Measurements from ENCODE around the gene GPC3. TPM values are rescaled to one million over a fixed set of nuclear protein-coding genes. Genes with fewer than 3 reads are reported as not detected.

The GPC3 gene
- total and polyA plus RNA-seq, 2 experiments from 2014 or later = 36.8 to 60.1 TPM

GRCh38 chrX:133865761-133866471 lies 119.5 kb downstream of the GPC3 start:
- Histone ChIP-seq H4K20me1 (replicated peaks; ENCODE audit: insufficient read depth) (no peaks in the 10 kb centered on the region), H3K4me2 (peak overlapping the region; percentile 4; the same call in 1 of the 2 replicates), H3K4me3 (no peak overlapping the region), H3F3A (replicated peaks; ENCODE audit: low read depth) (no peaks in the 10 kb centered on the region), H3K79me2 (replicated peaks; ENCODE audit: insufficient read depth) (no peaks in the 10 kb centered on the region), H2AFZ (no peak overlapping the region), H3K27me3 (ENCODE audit: insufficient read depth) (no peaks in the 10 kb centered on the region), H3K27ac (ENCODE audit: low read depth) (no peak overlapping the region), H3K4me1 (ENCODE audit: insufficient read depth) (no peaks in the 10 kb centered on the region), H3K9me2 (ENCODE audit: insufficient read depth) (no peaks in the 10 kb centered on the region), H3K36me3 (ENCODE audit: insufficient read depth) (no peaks in the 10 kb centered on the region)
- TF ChIP-seq ZNF114 (CRISPR knock-in tag; IDR thresholded peaks at IDR 0.05) = no peak
- no peak for TF ChIP-seq CTCF (conservative IDR thresholded peaks at IDR 0.05; ENCODE audit: low read depth in 2 of 2)
- no peak for TF ChIP-seq NANOG (IDR thresholded peaks at IDR 0.05; ENCODE audit: borderline replicate concordance)
- no peak for TF ChIP-seq JUNB (IDR thresholded peaks at IDR 0.05; ENCODE audit: unreplicated experiment)
- TF ChIP-seq ETS1 (IDR thresholded peaks at IDR 0.05) = no peak
- TF ChIP-seq CREB1 (CRISPR knock-in tag; IDR thresholded peaks at IDR 0.05; ENCODE audit: low read depth) = no peak
- TF ChIP-seq STAT1 (IDR thresholded peaks at IDR 0.05; ENCODE audit: unreplicated experiment) = no peak
- no peak for TF ChIP-seq ZNF331 (CRISPR knock-in tag; IDR thresholded peaks at IDR 0.05; ENCODE audit: low read depth)
- TF ChIP-seq EZH2 (IDR thresholded peaks at IDR 0.05; ENCODE audit: low read depth, unreplicated experiment) = no peak
- TF ChIP-seq REST (IDR thresholded peaks at IDR 0.05; ENCODE audit: unreplicated experiment) = no peak
- no peak for TF ChIP-seq EZH2phosphoT487 (IDR thresholded peaks at IDR 0.05; ENCODE audit: unreplicated experiment)
- TF ChIP-seq ZNF462 (CRISPR knock-in tag; IDR thresholded peaks at IDR 0.05) = no peak
- no peak for TF ChIP-seq POLR2AphosphoS5 (IDR thresholded peaks at IDR 0.05; ENCODE audit: low read depth)
- peaks cover 5% of the 10 kb centered on the region; the same call in 2 of the 3 replicates for H3K36me3 Mint-ChIP-seq (ENCODE audit: low read depth)
- ATAC-seq (peak; percentile 27; the same call in 1 of the 3 replicates), DNase-seq (ENCODE audit: low spot score) (peak; percentile 29)
- H3K9me3 Mint-ChIP-seq = peaks cover 10% of the 10 kb centered on the region
- H3K27ac Mint-ChIP-seq = no peak overlapping the region
- H3K4me3 Mint-ChIP-seq = no peak overlapping the region
- no peaks in the 10 kb centered on the region for H3K27me3 Mint-ChIP-seq (ENCODE audit: insufficient read depth, low read depth, poor library complexity)
- H3K4me1 Mint-ChIP-seq = peaks cover 9% of the 10 kb centered on the region

Data from GM23338 (cell line).